M059J (cell line): Measurements from ENCODE around the gene TRIM40. TPM values are rescaled to one million over a fixed set of nuclear protein-coding genes. Genes with fewer than 3 reads are reported as not detected.
"Not testable (repeated sequence)": the region's sequence is repeated elsewhere in the genome, so short reads cannot be mapped to it uniquely, and the experiment has no call there.

Source experiments
- DNase-seq: peaks from one replicate; pipeline ENCODE4 v3.0.0-alpha.2; 2012; ENCODE audit warnings: low read depth
- total RNA-seq: library from RNA; depleted of rRNA; stranded (reverse); fragments of >200 nt; shearing (Covaris generic); gene quantifications from 2 replicates; pipeline ENCODE4 v1.2.3, GENCODE V29; 2014

TRIM40 gene
- total RNA-seq, 1 experiment from 2014 or later, result not detected

DNA sequence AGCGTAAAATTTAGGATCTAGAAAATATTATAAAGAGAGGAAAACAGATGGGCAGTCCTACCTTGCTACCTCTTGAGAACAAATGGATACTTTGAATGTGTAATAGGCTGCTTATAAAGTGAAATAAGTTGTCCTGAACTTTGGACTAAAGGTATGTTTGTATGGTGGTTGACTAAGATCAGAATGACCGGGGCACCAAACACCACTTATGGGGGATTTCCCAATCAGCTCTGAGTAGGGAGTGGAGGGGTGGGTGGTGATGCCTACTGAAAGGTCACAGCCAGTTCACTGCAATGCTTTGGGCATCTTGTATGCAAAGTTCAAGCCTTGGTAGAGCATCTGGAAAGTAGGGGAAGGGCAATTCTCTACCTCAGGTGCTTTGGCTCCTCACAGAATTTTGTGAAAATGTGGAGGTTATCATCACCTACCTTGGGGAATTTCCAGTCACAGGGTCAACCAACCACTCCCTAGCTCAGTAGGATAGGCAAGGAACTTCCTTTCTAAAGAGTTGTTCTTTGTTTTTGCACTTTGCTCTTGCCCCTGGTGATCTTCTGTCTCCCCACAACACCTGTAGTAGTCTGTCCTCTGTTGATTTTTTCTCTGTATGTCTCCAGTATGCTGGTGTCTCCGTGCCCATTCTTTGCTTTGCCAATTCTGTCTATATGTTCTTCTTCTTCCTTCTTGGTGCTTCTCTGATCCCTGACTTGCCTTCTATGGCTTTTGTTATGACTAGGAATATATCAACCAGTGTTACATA, 22.8 kb upstream of the TRIM40 start, which contains the start of gene TRIM31:
TRIM31 (minus strand) TSS at position 88 of the 757 bp plus-strand sequence. CDS start 285 bp downstream, outside the sequence.
- DNase-seq, result no peak

DNA sequence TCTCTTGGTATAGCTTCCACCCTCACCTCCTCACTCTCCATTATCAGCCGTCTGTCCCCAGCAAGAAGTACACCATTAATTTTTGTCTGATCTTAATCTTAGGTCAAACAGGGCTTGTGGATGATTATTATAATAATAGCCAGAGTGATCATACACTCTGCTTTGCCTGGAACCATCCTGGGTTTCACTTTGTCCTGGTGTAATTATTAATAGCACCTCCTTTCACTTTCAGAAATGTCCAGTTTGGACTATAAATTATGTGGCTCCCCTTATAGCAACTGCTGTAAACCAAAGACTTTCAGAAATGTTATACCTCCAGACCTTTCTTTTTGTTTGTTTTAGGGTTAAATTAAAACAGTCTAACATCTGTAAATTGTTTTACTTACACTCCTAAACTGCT, 22.1 kb upstream of the TRIM40 start:
- no peak for DNase-seq

DNA sequence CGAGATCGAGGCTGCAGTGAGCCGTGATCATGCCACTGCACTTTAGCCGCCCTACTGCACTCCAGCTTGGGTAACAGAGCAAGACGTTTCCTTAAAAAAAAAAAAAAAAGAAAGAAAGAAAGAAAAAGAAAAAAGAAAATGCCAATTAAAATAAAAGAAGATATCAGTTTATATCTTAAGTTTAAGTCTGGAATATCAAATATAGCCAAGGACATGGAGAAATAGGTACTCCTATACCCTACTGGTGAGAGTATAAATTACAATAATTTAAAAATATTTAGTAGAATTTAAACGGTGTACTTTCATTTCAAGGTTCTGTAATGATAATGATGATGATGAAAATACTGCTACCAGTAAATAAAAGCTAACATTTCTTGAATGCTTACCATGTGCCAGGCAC, 19.2 kb upstream of the TRIM40 start:
- DNase-seq, result no peak

DNA sequence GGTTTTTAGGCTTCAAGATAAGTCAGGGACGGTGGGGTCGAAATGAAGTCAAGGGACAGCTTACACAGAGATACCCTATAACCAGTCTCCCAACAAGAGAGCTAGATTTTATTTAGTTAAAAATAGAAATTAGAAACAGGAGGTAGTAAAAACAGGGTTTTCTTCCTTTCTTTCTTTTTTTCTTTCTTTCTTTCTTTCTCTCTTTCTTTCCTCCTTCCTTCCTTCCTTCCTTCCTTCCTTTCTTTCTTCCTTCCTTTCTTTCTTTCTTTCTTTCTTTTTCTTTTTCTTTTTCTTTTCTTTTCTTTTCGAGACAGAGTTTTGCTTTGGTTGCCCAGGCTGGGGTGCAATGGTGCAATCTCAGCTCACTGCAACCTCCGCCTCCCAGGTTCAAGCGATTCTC, 17.2 kb upstream of the TRIM40 start:
- not testable (repeated sequence) for DNase-seq

DNA sequence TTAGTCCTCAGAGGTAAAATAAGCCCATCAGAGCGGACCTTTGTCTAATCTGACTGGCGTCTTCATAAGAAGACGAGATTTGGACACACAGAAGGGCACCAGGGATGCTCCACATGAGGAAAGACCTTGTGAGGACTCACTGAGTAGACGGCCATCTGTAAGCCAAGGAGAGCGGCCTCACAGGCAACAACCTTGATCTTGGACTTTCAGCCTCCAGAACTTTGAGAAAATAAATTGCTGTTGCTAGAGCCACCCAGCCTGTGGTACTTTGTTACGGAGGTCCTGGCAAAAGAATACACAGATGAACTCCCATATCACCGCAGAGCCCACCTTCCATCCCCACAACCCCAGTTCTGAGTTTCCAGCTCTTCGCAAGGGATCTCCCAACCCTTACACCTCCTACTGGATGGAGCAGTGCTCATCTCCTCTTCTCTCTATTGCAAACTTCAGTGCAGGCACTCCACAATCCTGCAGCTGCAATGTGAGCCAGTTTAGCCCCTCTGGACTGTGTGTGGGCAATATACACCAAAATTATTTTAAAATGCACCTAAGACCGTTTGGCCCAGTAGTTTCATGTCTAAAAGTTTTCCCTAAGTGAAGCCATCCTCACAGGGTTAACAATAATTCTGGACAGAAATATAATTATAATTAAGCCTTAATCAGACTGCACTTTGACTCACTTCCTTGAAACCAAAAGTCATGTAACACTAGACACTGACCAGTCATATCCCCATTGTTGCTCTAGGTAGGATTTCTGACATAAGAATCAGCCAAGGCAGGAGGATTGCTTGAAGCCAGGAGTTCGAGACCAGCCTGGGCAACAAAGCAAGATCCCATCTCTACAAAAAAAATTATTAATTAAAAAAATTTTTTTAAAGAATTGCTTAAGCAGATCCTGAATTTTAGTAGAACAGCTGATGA, 14.2 kb upstream of the TRIM40 start:
- peak; percentile 20 for DNase-seq

DNA sequence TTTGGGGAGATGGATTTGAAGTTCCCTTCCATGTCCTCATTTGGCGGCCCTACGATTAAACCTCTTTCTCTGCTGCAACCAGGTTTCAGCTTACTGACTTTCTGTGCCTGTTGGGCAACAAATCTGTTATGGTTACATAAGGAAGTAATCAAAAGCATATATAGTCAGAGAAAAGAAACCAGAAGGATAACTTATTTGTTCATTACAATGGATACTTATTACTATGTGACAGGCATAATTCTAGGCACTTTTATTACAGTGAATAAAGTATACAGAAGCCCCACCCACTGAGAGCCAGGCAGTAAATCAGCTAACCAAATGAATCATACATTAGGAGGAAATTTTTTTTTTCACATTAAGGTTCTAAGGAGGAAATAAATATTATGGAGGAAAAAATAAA, 13.4 kb upstream of the TRIM40 start:
- peak; percentile 40 for DNase-seq

DNA sequence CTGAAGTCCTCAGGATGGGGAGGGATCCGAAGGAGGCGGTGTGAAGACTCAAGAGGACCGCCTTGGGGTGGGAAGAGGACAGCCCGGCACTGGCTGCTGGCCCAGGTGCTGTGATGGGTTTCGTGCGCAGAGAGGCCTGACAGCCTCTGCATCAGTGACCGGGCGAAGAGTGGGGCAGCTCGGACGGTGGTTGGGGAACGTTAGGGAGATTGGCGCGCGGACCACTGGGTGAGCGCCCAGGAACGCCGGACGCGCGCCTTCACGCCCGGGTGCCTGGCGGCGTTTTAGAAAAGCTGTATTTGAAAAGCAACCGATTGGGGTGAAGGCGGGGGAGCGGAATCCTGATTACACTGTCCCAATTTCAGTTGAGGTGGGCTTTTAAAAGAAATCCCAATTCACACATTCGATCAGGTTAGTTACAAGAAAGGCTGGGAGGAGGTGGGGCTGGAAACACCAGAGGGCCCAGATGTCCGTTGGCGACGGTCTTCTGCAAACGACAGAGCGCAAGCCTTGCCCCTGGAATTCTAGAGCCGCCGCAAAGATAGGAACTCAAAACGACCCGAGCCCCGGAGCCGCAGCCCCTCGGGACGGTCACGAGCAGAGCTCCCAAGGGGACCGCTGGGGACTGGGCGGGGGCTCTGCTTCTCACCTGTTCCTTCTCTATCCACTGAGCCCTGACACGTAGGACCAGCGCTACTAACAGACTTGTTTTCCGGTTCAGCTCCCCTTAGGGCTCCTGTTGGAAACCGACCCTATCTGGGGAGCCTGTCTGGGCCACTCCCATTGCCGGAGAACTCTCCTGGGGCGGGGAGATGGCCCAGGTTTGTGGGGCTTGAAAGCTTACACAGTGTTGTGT, 8.5 kb upstream of the TRIM40 start:
- DNase-seq, result no peak

DNA sequence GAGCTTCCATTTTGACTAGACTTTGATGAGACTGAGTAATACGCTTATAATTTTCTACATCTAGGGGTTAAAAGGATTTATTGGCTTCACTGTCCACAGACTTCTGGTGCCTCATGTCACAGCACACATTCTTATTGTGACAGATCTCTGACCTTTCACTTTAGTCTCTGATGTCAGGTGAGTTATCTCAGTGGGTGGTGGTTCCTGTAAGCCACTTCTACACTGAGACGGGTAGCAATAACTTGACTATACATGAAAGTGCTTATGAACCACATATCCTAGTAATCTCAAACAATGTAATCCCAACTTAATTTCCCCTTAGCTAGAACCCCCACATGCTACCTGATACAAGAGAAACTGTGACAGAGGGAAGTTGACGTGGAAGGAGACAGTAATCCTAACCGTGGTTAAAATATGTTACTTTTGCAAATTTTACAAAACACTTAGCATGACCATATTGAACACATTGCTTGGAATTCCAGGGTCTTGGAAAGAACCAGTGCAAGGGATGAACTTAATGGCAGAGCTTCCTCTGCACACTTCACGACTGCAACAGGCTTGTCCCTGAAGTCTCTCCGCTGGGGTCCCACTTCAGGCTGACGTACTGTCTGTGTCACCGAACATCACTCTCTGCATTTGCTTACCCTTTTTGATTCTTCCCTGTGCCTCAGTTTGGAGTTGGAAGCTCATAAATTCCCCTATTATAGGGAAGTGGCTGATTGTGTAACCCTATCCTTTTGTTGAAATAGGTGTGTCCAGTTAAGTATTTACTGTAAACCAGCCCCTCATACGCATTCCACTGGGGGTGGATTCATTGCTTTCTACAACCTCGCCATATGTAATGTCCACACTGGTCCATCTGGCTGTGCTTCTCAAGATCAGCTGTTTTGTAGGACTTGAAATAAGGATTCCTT, 6.4 kb upstream of the TRIM40 start:
- DNase-seq, result no peak

- no peak for DNase-seq
Measured at GRCh38 chr6:30130179-30130679, 5.7 kb upstream of the TRIM40 start.

- DNase-seq, result peak; percentile 92
Measured at GRCh38 chr6:30130887-30131862, 4.8 kb upstream of the TRIM40 start.

GRCh38 chr6:30131947-30132497, 3.9 kb upstream of the TRIM40 start:
- DNase-seq, result no peak

GRCh38 chr6:30135147-30135546, 793 bp upstream of the TRIM40 start:
- DNase-seq, result peak; percentile 53

GRCh38 chr6:30136570-30137286, 788 bp downstream of the TRIM40 start:
- DNase-seq, result no peak

- not testable (repeated sequence) for DNase-seq
Measured at GRCh38 chr6:30140240-30140639, 4.3 kb downstream of the TRIM40 start.

GRCh38 chr6:30142665-30143064, 6.7 kb downstream of the TRIM40 start:
- DNase-seq, result no peak

- DNase-seq, result no peak
Measured at GRCh38 chr6:30143780-30144179, 7.8 kb downstream of the TRIM40 start.

GRCh38 chr6:30144811-30145210, 8.9 kb downstream of the TRIM40 start:
- no peak for DNase-seq

GRCh38 chr6:30145818-30146217, 9.9 kb downstream of the TRIM40 start:
- no peak for DNase-seq
